HG02763 (cell line): ENCODE results near the gene DOC2B.
"Not testable (repeated sequence)": the region's sequence is repeated elsewhere in the genome, so short reads cannot be mapped to it uniquely, and the experiment has no call there.

ENCODE experiments used
- ATAC-seq: cut with Tn5 transposase; IDR thresholded peaks from one replicate; pipeline ENCODE4 v1.9.1; 2021; ENCODE audit warnings: mild to moderate bottlenecking, moderate library complexity; ENCODE audit not compliant: unreplicated experiment

Gene DOC2B

GRCh38 chr17:213286-214105 is 32.0 kb upstream of the DOC2B start:
- ATAC-seq, result no peak

GRCh38 chr17:210402-210801 is 29.0 kb upstream of the DOC2B start:
- ATAC-seq, result no peak

GRCh38 chr17:208429-208828 is 27.0 kb upstream of the DOC2B start:
- ATAC-seq, result no peak

GRCh38 chr17:207775-208174 is 26.3 kb upstream of the DOC2B start:
- no peak for ATAC-seq

GRCh38 chr17:206941-207560 is 25.6 kb upstream of the DOC2B start:
- ATAC-seq, result no peak

- not testable (repeated sequence) for ATAC-seq
These were observed 25.0 kb upstream of the DOC2B start for GRCh38 chr17:206484-206883.

GRCh38 chr17:205817-206216 is 24.4 kb upstream of the DOC2B start:
- ATAC-seq, result no peak

- no peak for ATAC-seq
These were observed 23.8 kb upstream of the DOC2B start for GRCh38 chr17:205148-205669.

- ATAC-seq, result no peak
These were observed 23.1 kb upstream of the DOC2B start for GRCh38 chr17:204427-205147.

- ATAC-seq, result no peak
These were observed 21.1 kb upstream of the DOC2B start for GRCh38 chr17:202501-202951.

GRCh38 chr17:201736-202135 is 20.3 kb upstream of the DOC2B start:
- not testable (repeated sequence) for ATAC-seq

- ATAC-seq, result not testable (repeated sequence)
These were observed 19.8 kb upstream of the DOC2B start for GRCh38 chr17:201257-201656.

- no peak for ATAC-seq
These were observed 19.1 kb upstream of the DOC2B start for GRCh38 chr17:200586-200985.

GRCh38 chr17:199806-200545 is 18.5 kb upstream of the DOC2B start:
- no peak for ATAC-seq

- no peak for ATAC-seq
These were observed 17.7 kb upstream of the DOC2B start for GRCh38 chr17:199191-199604.

- not testable (repeated sequence) for ATAC-seq
These were observed 16.8 kb upstream of the DOC2B start for GRCh38 chr17:198225-198624.

- no peak for ATAC-seq
These were observed 15.9 kb upstream of the DOC2B start for GRCh38 chr17:197352-197751.

- no peak for ATAC-seq
These were observed 13.6 kb upstream of the DOC2B start for GRCh38 chr17:194828-195602.

GRCh38 chr17:193841-194806 is 12.7 kb upstream of the DOC2B start:
- ATAC-seq, result no peak
